ENCODE results near the gene MS4A10. TPM values are rescaled to one million over a fixed set of nuclear protein-coding genes. Genes with fewer than 3 reads are reported as not detected.

Gene MS4A10
- total and polyA plus RNA-seq, 9 of the 15 experiments (the other 6 are each of a cell fraction or from before 2014, with no cell fraction given) = not detected

GRCh38 chr11:60841797-60842667, 56.9 kb downstream of the MS4A10 start, which contains the start of gene CCDC86 (continued):
- TF ChIP-seq PHB (CRISPR knock-in tag; IDR thresholded peaks at IDR 0.05) = no peak
- TF ChIP-seq SMARCA4 (IDR thresholded peaks at IDR 0.05) = no peak
- no peak for TF ChIP-seq NFYB (IDR thresholded peaks at IDR 0.05; ENCODE audit: extremely low read depth, insufficient read length)
- TF ChIP-seq, protein P1, sequence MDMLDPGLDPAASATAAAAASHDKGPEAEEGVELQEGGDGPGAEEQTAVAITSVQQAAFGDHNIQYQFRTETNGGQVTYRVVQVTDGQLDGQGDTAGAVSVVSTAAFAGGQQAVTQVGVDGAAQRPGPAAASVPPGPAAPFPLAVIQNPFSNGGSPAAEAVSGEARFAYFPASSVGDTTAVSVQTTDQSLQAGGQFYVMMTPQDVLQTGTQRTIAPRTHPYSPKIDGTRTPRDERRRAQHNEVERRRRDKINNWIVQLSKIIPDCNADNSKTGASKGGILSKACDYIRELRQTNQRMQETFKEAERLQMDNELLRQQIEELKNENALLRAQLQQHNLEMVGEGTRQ (CRISPR knock-in tag; IDR thresholded peaks at IDR 0.05) = peak; percentile 65
- TF ChIP-seq, protein P2, sequence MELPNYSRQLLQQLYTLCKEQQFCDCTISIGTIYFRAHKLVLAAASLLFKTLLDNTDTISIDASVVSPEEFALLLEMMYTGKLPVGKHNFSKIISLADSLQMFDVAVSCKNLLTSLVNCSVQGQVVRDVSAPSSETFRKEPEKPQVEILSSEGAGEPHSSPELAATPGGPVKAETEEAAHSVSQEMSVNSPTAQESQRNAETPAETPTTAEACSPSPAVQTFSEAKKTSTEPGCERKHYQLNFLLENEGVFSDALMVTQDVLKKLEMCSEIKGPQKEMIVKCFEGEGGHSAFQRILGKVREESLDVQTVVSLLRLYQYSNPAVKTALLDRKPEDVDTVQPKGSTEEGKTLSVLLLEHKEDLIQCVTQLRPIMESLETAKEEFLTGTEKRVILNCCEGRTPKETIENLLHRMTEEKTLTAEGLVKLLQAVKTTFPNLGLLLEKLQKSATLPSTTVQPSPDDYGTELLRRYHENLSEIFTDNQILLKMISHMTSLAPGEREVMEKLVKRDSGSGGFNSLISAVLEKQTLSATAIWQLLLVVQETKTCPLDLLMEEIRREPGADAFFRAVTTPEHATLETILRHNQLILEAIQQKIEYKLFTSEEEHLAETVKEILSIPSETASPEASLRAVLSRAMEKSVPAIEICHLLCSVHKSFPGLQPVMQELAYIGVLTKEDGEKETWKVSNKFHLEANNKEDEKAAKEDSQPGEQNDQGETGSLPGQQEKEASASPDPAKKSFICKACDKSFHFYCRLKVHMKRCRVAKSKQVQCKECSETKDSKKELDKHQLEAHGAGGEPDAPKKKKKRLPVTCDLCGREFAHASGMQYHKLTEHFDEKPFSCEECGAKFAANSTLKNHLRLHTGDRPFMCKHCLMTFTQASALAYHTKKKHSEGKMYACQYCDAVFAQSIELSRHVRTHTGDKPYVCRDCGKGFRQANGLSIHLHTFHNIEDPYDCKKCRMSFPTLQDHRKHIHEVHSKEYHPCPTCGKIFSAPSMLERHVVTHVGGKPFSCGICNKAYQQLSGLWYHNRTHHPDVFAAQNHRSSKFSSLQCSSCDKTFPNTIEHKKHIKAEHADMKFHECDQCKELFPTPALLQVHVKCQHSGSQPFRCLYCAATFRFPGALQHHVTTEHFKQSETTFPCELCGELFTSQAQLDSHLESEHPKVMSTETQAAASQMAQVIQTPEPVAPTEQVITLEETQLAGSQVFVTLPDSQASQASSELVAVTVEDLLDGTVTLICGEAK (IDR thresholded peaks at IDR 0.05) = peak; percentile 39; the same call in 1 of the 2 replicates
- TF ChIP-seq, protein P2 (CRISPR knock-in tag; IDR thresholded peaks at IDR 0.05) = no peak
- TF ChIP-seq, protein P3, sequence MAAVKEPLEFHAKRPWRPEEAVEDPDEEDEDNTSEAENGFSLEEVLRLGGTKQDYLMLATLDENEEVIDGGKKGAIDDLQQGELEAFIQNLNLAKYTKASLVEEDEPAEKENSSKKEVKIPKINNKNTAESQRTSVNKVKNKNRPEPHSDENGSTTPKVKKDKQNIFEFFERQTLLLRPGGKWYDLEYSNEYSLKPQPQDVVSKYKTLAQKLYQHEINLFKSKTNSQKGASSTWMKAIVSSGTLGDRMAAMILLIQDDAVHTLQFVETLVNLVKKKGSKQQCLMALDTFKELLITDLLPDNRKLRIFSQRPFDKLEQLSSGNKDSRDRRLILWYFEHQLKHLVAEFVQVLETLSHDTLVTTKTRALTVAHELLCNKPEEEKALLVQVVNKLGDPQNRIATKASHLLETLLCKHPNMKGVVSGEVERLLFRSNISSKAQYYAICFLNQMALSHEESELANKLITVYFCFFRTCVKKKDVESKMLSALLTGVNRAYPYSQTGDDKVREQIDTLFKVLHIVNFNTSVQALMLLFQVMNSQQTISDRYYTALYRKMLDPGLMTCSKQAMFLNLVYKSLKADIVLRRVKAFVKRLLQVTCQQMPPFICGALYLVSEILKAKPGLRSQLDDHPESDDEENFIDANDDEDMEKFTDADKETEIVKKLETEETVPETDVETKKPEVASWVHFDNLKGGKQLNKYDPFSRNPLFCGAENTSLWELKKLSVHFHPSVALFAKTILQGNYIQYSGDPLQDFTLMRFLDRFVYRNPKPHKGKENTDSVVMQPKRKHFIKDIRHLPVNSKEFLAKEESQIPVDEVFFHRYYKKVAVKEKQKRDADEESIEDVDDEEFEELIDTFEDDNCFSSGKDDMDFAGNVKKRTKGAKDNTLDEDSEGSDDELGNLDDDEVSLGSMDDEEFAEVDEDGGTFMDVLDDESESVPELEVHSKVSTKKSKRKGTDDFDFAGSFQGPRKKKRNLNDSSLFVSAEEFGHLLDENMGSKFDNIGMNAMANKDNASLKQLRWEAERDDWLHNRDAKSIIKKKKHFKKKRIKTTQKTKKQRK (IDR thresholded peaks at IDR 0.05; ENCODE audit: borderline replicate concordance, low read depth, low read length) = no peak
- 0 out of 2 replicates have a peak, but pooled peaks have one; percentile 12 for TF ChIP-seq MYBL2 (IDR thresholded peaks at IDR 0.05; ENCODE audit: low read depth)
- TF ChIP-seq MYBL2 (CRISPR knock-in tag; IDR thresholded peaks at IDR 0.05; ENCODE audit: borderline replicate concordance) = no peak
- no peak for TF ChIP-seq POLR2AphosphoS5 (IDR thresholded peaks at IDR 0.05; ENCODE audit: control insufficient read depth, insufficient read depth, low read depth, low read length)
- peak; percentile 85; the same call in 1 of the 2 replicates for TF ChIP-seq PHF8 (IDR thresholded peaks at IDR 0.05; ENCODE audit: borderline replicate concordance, low read length)
- no peak for TF ChIP-seq TCFL5 (CRISPR knock-in tag; conservative IDR thresholded peaks at IDR 0.05)
- TF ChIP-seq MCM5 (IDR thresholded peaks at IDR 0.05; ENCODE audit: low read depth) = no peak
- TF ChIP-seq TRIM24 (IDR thresholded peaks at IDR 0.05) = no peak
- peak; percentile 91 for TF ChIP-seq L3MBTL2 (IDR thresholded peaks at IDR 0.05)
